ENCODE data around the gene HSP90AB1.

The HSP90AB1 gene

DNA sequence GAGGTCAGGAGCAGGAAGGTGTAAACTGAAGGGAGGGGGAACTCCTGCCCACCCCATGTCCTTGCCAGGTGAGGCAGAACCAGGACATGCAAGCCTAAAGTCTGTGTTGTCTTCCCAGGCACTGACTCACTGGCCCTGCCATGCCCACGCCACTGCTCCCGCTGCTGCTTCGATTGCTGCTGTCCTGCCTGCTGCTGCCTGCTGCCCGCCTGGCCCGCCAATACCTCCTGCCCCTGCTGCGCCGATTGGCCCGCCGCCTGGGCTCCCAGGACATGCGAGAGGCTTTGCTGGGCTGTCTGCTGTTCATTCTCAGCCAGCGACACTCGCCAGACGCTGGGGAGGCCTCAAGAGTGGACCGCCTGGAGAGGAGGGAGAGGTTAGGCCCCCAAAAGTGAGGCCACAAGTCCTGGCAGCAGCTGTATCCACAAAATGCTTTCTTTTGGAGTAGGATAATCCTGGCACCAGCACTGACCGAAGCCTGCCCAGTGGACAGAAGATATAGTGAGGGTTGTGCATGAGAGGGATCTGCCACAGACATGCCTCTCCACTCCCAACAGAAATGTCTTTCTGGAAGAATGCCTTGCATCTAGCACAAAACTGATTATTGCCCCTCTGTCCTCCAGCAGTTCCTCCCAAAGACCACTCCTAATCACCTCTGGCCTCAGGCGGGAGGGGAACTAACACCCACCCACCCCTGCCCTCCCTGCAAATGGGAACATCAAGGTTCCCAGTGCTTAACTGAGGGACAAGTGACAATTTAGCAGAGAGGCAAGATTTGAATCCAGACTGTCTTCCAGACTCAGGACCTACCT, 29.4 kb upstream of the HSP90AB1 start:
- Histone ChIP-seq H3K27ac (ENCODE audit: low read depth, low read length) (peak overlapping the region; percentile 83), H3K9me3 (ENCODE audit: control insufficient read depth, insufficient read depth, low read length) (no peaks in the 10 kb centered on the region), H3K4me3 (ENCODE audit: low read length) (peak overlapping the region; percentile 74; the same call in 1 of the 2 replicates), H3K9me2 (replicated peaks; ENCODE audit: control insufficient read depth, low read length) (no peaks in the 10 kb centered on the region), H3K36me3 (ENCODE audit: control insufficient read depth, low read length) (no peaks in the 10 kb centered on the region), H3F3A (ENCODE audit: control insufficient read depth, insufficient read depth) (peaks cover 22% of the 10 kb centered on the region), H3K27me3 (ENCODE audit: control insufficient read depth, low read length) (peaks cover 7% of the 10 kb centered on the region; the same call in 1 of the 2 replicates), H4K20me1 (ENCODE audit: control insufficient read depth, insufficient read depth, low read depth, low read length) (no peaks in the 10 kb centered on the region), H3K4me1 (ENCODE audit: control insufficient read depth, low read length) (peaks cover 52% of the 10 kb centered on the region), H3K79me2 (ENCODE audit: control insufficient read depth, low read length) (no peaks in the 10 kb centered on the region), H3K4me2 (ENCODE audit: low read length) (peak overlapping the region; percentile 99)
- no peak for TF ChIP-seq EZH2phosphoT487 (IDR thresholded peaks at IDR 0.05; ENCODE audit: borderline replicate concordance, low read length)
- TF ChIP-seq, protein P1, sequence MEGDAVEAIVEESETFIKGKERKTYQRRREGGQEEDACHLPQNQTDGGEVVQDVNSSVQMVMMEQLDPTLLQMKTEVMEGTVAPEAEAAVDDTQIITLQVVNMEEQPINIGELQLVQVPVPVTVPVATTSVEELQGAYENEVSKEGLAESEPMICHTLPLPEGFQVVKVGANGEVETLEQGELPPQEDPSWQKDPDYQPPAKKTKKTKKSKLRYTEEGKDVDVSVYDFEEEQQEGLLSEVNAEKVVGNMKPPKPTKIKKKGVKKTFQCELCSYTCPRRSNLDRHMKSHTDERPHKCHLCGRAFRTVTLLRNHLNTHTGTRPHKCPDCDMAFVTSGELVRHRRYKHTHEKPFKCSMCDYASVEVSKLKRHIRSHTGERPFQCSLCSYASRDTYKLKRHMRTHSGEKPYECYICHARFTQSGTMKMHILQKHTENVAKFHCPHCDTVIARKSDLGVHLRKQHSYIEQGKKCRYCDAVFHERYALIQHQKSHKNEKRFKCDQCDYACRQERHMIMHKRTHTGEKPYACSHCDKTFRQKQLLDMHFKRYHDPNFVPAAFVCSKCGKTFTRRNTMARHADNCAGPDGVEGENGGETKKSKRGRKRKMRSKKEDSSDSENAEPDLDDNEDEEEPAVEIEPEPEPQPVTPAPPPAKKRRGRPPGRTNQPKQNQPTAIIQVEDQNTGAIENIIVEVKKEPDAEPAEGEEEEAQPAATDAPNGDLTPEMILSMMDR (IDR thresholded peaks at IDR 0.05; ENCODE audit: low read depth, low read length, poor library complexity, severe bottlenecking), result no peak

DNA sequence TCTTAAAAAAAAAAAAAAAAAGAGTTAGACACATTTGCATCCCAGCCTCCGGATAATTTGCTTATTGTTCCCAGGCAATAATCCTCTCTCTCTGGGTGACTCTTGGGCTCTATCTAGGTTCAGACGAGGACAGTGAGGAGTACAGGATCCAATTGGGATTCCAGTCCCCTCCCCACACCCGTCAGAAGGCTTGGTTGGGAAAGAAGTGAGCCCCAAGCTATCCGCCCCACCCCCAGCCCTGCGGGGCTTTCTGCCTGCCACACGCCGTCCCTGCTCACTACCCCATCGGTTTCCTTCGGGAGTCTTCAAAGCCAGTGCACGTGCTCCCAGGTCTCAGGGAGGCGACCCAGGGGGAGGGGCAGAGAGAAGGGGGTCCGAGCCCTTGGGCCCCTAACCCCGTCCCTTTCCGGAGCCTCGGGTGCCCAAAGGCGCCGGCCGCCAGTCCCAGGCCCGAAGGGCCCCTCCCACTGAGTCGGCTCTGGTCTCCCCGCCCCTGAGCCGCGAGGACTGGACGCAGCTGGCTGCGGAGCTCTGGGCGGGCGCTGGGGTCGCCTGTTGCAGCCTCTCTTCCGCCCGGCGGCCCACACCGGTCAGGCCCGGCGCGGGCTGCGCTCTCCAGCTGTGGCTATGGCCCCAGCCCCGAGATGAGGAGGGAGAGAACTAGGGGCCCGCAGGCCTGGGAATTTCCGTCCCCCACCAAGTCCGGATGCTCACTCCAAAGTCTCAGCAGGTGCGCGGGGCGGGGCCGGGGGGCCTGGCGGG, 27.7 kb upstream of the HSP90AB1 start:
- Histone ChIP-seq H3K79me2 (ENCODE audit: control insufficient read depth, low read length) (peaks cover 7% of the 10 kb centered on the region), H3K9me3 (ENCODE audit: control insufficient read depth, insufficient read depth, low read length) (no peaks in the 10 kb centered on the region), H4K20me1 (ENCODE audit: control insufficient read depth, insufficient read depth, low read depth, low read length) (no peaks in the 10 kb centered on the region), H3K4me3 (ENCODE audit: low read length) (peak overlapping the region; percentile 74), H3K4me1 (ENCODE audit: control insufficient read depth, low read length) (peaks cover 60% of the 10 kb centered on the region), H3K27me3 (ENCODE audit: control insufficient read depth, low read length) (peaks cover 3% of the 10 kb centered on the region; the same call in 1 of the 2 replicates), H3K27ac (ENCODE audit: low read depth, low read length) (peak overlapping the region; percentile 83), H3K36me3 (ENCODE audit: control insufficient read depth, low read length) (peaks cover 2% of the 10 kb centered on the region; the same call in 1 of the 2 replicates), H3K9me2 (replicated peaks; ENCODE audit: control insufficient read depth, low read length) (no peaks in the 10 kb centered on the region), H3K4me2 (ENCODE audit: low read length) (peak overlapping the region; percentile 99), H3F3A (ENCODE audit: control insufficient read depth, insufficient read depth) (peaks cover 22% of the 10 kb centered on the region)
- TF ChIP-seq, protein P1 (IDR thresholded peaks at IDR 0.05; ENCODE audit: low read depth, low read length, poor library complexity, severe bottlenecking), result no peak
- TF ChIP-seq EZH2phosphoT487 (IDR thresholded peaks at IDR 0.05; ENCODE audit: borderline replicate concordance, low read length), result no peak

GRCh38 chr6:44219815-44220784, 26.8 kb upstream of the HSP90AB1 start:
- peaks cover 5% of the 10 kb centered on the region; the same call in 1 of the 2 replicates for H4K20me1 ChIP-seq (ENCODE audit: control insufficient read depth, insufficient read depth, low read depth, low read length)
- H3K9me2 ChIP-seq (replicated peaks; ENCODE audit: control insufficient read depth, low read length), result no peaks in the 10 kb centered on the region
- peak overlapping the region; percentile 99; the same call in 1 of the 2 replicates for H3K4me2 ChIP-seq (ENCODE audit: low read length)
- 0 out of 2 replicates have a peak overlapping the region, but pooled peaks have one; percentile 12 for H3K4me3 ChIP-seq (ENCODE audit: low read length)
- H3K36me3 ChIP-seq (ENCODE audit: control insufficient read depth, low read length), result peaks cover 8% of the 10 kb centered on the region; the same call in 1 of the 2 replicates
- peaks cover 68% of the 10 kb centered on the region for H3K4me1 ChIP-seq (ENCODE audit: control insufficient read depth, low read length)
- no peaks in the 10 kb centered on the region for H3K27me3 ChIP-seq (ENCODE audit: control insufficient read depth, low read length)
- peak overlapping the region; percentile 63 for H3K27ac ChIP-seq (ENCODE audit: low read depth, low read length)
- TF ChIP-seq, protein P1 (IDR thresholded peaks at IDR 0.05; ENCODE audit: low read depth, low read length, poor library complexity, severe bottlenecking), result no peak
- no peak for TF ChIP-seq EZH2phosphoT487 (IDR thresholded peaks at IDR 0.05; ENCODE audit: borderline replicate concordance, low read length)
- peaks cover 15% of the 10 kb centered on the region for H3K79me2 ChIP-seq (ENCODE audit: control insufficient read depth, low read length)
- H3K9me3 ChIP-seq (ENCODE audit: control insufficient read depth, insufficient read depth, low read length), result no peaks in the 10 kb centered on the region
- H3F3A ChIP-seq (ENCODE audit: control insufficient read depth, insufficient read depth), result peaks cover 22% of the 10 kb centered on the region
